Panc1 (cell line): ENCODE results near the gene PTRH2. TPM values are rescaled to one million over a fixed set of nuclear protein-coding genes. Genes with fewer than 3 reads are reported as not detected.

Experiments
- ATAC-seq: fragments of 200-7000 bp; cut with Tn5 transposase; 2 replicates; pipeline ENCODE4 v1.9.1; 2020; ENCODE audit warnings: mild to moderate bottlenecking, moderate library complexity
- BruUV-seq: library from RNA; stranded (reverse); fragments of 400-500 nt; replicated peaks from 2 replicates; lab custom pipeline; 2021; lab: Mats Ljungman, UMichigan
- CTCF ChIA-PET: fragments of 300-600 bp; sonication (Branson Sonifier 250); formaldehyde crosslinking; loops from one replicate; lab custom pipeline; 2022; ENCODE audit warnings: antibody characterized with exemption; lab: Charles Lee
- POLR2A ChIA-PET: fragments of 300-600 bp; sonication (Branson Sonifier 250); formaldehyde crosslinking; loops from one replicate; lab custom pipeline; 2022; ENCODE audit warnings: antibody characterized with exemption; lab: Charles Lee
- DNase-seq: peaks from one replicate; pipeline ENCODE4 v3.0.0-alpha.2; 2010; ENCODE audit warnings: low read depth, low spot score
- H3K27ac ChIP-seq: 2 replicates; pipeline ENCODE4 v1.5.1; 2011; ENCODE audit warnings: mild to moderate bottlenecking, low read length, inconsistent platforms
- H3K27me3 ChIP-seq: fragments of 200-500 bp; sonication (Bioruptor generic); 2 replicates; pipeline ENCODE4 v1.6.0; 2014; ENCODE audit warnings: low read length, inconsistent platforms; ENCODE audit not compliant: control insufficient read depth, insufficient read depth
- H3K36me3 ChIP-seq: fragments of 200-500 bp; sonication (Bioruptor generic); 2 replicates; pipeline ENCODE4 v1.5.1; 2014; ENCODE audit warnings: inconsistent platforms, mild to moderate bottlenecking, low read length, moderate library complexity; ENCODE audit not compliant: control insufficient read depth, insufficient read depth
- H3K4me1 ChIP-seq: 2 replicates; pipeline ENCODE4 v1.5.1; 2011; ENCODE audit warnings: inconsistent platforms, mild to moderate bottlenecking, low read length, moderate library complexity; ENCODE audit not compliant: control insufficient read depth, insufficient read depth
- H3K4me3 ChIP-seq, 2 experiments: 2 replicates each; pipeline ENCODE4 v1.5.1; 2011 to 2012; ENCODE audit warnings: low read depth in 2 of 2, low read length in 2 of 2, mild to moderate bottlenecking in 2 of 2, inconsistent platforms in 1 of 2, moderate library complexity in 1 of 2
- H3K9me3 ChIP-seq: fragments of 200-500 bp; sonication (Bioruptor generic); 2 replicates; pipeline ENCODE4 v1.5.1; 2014; ENCODE audit warnings: low read depth, mild to moderate bottlenecking, inconsistent platforms, low read length, moderate library complexity; ENCODE audit not compliant: control insufficient read depth, insufficient read depth
- POLR2AphosphoS5 ChIP-seq: IDR thresholded peaks from 2 replicates; pipeline ENCODE4 v1.6.1; 2012; ENCODE audit warnings: mild to moderate bottlenecking, low read depth, low read length, moderate library complexity
- SIN3A ChIP-seq: IDR thresholded peaks from 2 replicates; pipeline ENCODE4 v1.6.1; 2012; ENCODE audit warnings: low read depth, mild to moderate bottlenecking, low read length, moderate library complexity, borderline replicate concordance; ENCODE audit not compliant: insufficient read depth
- TCF7L2 ChIP-seq: IDR thresholded peaks from 2 replicates; pipeline ENCODE4 v1.6.1; 2011; ENCODE audit warnings: mild to moderate bottlenecking, low read depth, low read length, inconsistent platforms
- in situ Hi-C: cut with HindIII; loops from 2 replicates; pipeline ENCODE4 v1.10.0; 2016; ENCODE audit warnings: low sequenced_read_pairs, low pct_unique_long_range_greater_than_20kb
- intact Hi-C: fragments of 100-400 bp; cut with micrococcal nuclease; formaldehyde crosslinking; loops from one replicate; pipeline ENCODE4 v1.10.0; 2022; ENCODE audit not compliant: unreplicated experiment
- total RNA-seq: library from RNA; stranded (reverse); gene quantifications from one replicate; pipeline ENCODE4 v1.2.1, GENCODE V29; 2021; ENCODE audit not compliant: unreplicated experiment
- TF ChIP-seq, protein P1 (sequence below): fragments of 450-650 bp; IDR thresholded peaks from 2 replicates; pipeline ENCODE4 v1.5.1; 2017; ENCODE audit warnings: mild to moderate bottlenecking
- TF ChIP-seq, protein P2 (sequence below), 2 experiments: IDR thresholded peaks; 2 replicates each; pipeline ENCODE4 v1.6.1; 2011 to 2012; ENCODE audit warnings: low read depth in 2 of 2, control low read depth in 1 of 2, low read length in 1 of 2, mild to moderate bottlenecking in 1 of 2, moderate library complexity in 1 of 2; ENCODE audit not compliant: insufficient read depth in 1 of 2

Gene PTRH2
- total RNA-seq, 1 experiment from 2014 or later, result 40.2 TPM

DNA sequence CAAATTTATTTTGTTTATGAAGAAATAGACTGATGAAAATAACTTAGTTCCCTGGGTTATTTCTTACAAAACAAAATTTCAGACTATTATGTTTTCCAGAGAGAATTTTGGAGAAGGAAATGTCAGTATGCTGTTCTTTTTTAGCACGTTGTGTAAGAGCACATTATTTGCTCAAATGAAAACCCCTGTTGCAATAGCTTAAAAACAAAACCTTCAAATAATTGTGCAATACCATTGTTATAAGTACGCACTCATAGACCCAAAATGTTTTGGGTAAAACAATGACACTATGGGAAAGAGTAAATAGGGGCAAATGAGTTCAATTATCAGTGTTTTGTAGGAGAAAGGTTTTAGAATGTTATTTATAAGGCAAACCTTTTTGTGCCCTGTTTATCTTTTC is 18.5 kb upstream of the PTRH2 start:
- CTCF ChIA-PET, result no interaction called here
- intact Hi-C loops (no loop called here), in situ Hi-C loops (no loop called here)
- ATAC-seq, result no peak
- DNase-seq, result no peak
- Histone ChIP-seq H3K27me3 (no peaks in the 10 kb centered on the region), H3K9me3 (no peaks in the 10 kb centered on the region), H3K4me3 (no peak overlapping the region), H3K36me3 (peaks cover 4% of the 10 kb centered on the region; the same call in 1 of the 2 replicates), H3K4me1 (peaks cover 40% of the 10 kb centered on the region), H3K27ac (no peak overlapping the region)
- TF ChIP-seq, protein P1, sequence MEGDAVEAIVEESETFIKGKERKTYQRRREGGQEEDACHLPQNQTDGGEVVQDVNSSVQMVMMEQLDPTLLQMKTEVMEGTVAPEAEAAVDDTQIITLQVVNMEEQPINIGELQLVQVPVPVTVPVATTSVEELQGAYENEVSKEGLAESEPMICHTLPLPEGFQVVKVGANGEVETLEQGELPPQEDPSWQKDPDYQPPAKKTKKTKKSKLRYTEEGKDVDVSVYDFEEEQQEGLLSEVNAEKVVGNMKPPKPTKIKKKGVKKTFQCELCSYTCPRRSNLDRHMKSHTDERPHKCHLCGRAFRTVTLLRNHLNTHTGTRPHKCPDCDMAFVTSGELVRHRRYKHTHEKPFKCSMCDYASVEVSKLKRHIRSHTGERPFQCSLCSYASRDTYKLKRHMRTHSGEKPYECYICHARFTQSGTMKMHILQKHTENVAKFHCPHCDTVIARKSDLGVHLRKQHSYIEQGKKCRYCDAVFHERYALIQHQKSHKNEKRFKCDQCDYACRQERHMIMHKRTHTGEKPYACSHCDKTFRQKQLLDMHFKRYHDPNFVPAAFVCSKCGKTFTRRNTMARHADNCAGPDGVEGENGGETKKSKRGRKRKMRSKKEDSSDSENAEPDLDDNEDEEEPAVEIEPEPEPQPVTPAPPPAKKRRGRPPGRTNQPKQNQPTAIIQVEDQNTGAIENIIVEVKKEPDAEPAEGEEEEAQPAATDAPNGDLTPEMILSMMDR, result no peak
- TF ChIP-seq POLR2AphosphoS5 (no peak), SIN3A (no peak), TCF7L2 (no peak)
- TF ChIP-seq, protein P2, sequence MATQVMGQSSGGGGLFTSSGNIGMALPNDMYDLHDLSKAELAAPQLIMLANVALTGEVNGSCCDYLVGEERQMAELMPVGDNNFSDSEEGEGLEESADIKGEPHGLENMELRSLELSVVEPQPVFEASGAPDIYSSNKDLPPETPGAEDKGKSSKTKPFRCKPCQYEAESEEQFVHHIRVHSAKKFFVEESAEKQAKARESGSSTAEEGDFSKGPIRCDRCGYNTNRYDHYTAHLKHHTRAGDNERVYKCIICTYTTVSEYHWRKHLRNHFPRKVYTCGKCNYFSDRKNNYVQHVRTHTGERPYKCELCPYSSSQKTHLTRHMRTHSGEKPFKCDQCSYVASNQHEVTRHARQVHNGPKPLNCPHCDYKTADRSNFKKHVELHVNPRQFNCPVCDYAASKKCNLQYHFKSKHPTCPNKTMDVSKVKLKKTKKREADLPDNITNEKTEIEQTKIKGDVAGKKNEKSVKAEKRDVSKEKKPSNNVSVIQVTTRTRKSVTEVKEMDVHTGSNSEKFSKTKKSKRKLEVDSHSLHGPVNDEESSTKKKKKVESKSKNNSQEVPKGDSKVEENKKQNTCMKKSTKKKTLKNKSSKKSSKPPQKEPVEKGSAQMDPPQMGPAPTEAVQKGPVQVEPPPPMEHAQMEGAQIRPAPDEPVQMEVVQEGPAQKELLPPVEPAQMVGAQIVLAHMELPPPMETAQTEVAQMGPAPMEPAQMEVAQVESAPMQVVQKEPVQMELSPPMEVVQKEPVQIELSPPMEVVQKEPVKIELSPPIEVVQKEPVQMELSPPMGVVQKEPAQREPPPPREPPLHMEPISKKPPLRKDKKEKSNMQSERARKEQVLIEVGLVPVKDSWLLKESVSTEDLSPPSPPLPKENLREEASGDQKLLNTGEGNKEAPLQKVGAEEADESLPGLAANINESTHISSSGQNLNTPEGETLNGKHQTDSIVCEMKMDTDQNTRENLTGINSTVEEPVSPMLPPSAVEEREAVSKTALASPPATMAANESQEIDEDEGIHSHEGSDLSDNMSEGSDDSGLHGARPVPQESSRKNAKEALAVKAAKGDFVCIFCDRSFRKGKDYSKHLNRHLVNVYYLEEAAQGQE (IDR thresholded peaks at IDR 0.05; ENCODE audit: insufficient read depth in 1 of 2, low read depth in 2 of 2, low read length in 1 of 2), result no peak
- BruUV-seq, result no TSS peak
- POLR2A ChIA-PET, result interaction anchor here (0.6 kb wide), 1 partner anchor 116 kb away, joined by 6 read pairs; no protein-coding TSS in a partner anchor

DNA sequence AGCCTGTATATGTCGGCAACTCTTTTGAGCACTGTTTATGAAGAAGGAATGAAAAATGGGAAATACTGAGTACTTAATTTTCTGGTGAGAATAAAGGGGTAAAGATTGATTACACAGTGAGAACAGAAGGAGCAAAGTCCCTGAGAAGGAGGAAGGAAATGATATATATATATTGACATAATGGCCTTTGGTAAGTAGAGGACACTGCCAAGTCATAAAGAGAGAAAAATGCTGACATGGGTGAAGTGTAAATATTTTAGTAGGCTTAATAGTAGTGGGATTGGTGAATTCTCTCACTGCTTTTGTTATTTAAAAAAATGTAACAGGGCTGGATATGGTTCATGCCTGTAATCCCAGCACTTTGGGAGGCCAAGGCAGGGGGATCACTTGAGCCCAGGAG is 16.4 kb upstream of the PTRH2 start:
- no TSS peak for BruUV-seq
- intact Hi-C loops, result no loop called here

More for the DNA sequence above, 16.4 kb upstream of the PTRH2 start:
- ChIA-PET POLR2A (no interaction called here), CTCF (no interaction called here)
- no peak for TF ChIP-seq POLR2AphosphoS5
- no peak for TF ChIP-seq TCF7L2
- TF ChIP-seq SIN3A, result no peak
- TF ChIP-seq, protein P1, result no peak
- TF ChIP-seq, protein P2 (IDR thresholded peaks at IDR 0.05; ENCODE audit: insufficient read depth in 1 of 2, low read depth in 2 of 2, low read length in 1 of 2), result no peak
- in situ Hi-C loops, result no loop called here
- no peak overlapping the region for H3K4me3 ChIP-seq
- ATAC-seq, result no peak
- peaks cover 43% of the 10 kb centered on the region for H3K4me1 ChIP-seq
- H3K36me3 ChIP-seq, result no peaks in the 10 kb centered on the region; the same call in 1 of the 2 replicates
- DNase-seq, result no peak
- H3K9me3 ChIP-seq, result no peaks in the 10 kb centered on the region
- H3K27ac ChIP-seq, result no peak overlapping the region
- no peaks in the 10 kb centered on the region for H3K27me3 ChIP-seq
